H1 (cell line): ENCODE results near the gene C2orf66. TPM values are rescaled to one million over a fixed set of nuclear protein-coding genes. Genes with fewer than 3 reads are reported as not detected.

Source experiments
- CTCF ChIA-PET: fragments of 300-600 bp; sonication (Branson Sonifier 250); formaldehyde crosslinking; loops from one replicate; lab custom pipeline; 2021; ENCODE audit not compliant: partially characterized antibody; lab: Charles Lee
- POLR2A ChIA-PET: fragments of 300-600 bp; sonication (Branson Sonifier 250); formaldehyde crosslinking; loops from one replicate; lab custom pipeline; 2021; ENCODE audit warnings: inconsistent platforms; ENCODE audit not compliant: partially characterized antibody; lab: Charles Lee
- DNase-seq, 2 experiments: peaks; one replicate each; pipeline versions ENCODE4 v3.0.0 to v3.0.0-alpha.2; 2010 to 2022; ENCODE audit warnings: low spot score in 2 of 2, low read depth in 1 of 2, mixed read lengths in 1 of 2
- FAIRE-seq: peaks from 2 replicates; lab custom pipeline; 2011; peaks lifted over from hg19 to GRCh38; lab: Jason Lieb, UNC
- H2AFZ ChIP-seq: 2 replicates; pipeline ENCODE4 v1.8.1; 2012; ENCODE audit warnings: low read length, inconsistent platforms
- H2AK5ac ChIP-seq: 2 replicates; pipeline ENCODE4 v1.6.1; 2013; ENCODE audit warnings: low read depth, low read length
- H2BK120ac ChIP-seq: replicated peaks from 2 replicates; pipeline ENCODE3; 2013; ENCODE audit warnings: low read depth, low read length, inconsistent platforms
- H2BK12ac ChIP-seq: 2 replicates; pipeline ENCODE4 v1.6.1; 2013; ENCODE audit warnings: low read depth, low read length
- H2BK15ac ChIP-seq: 2 replicates; pipeline ENCODE4 v1.6.1; 2013; ENCODE audit warnings: low read length
- H2BK20ac ChIP-seq: 2 replicates; pipeline ENCODE4 v1.6.1; 2013; ENCODE audit warnings: low read length
- H2BK5ac ChIP-seq: 2 replicates; pipeline ENCODE4 v1.6.1; 2013; ENCODE audit warnings: low read depth, low read length
- H3K14ac ChIP-seq: 2 replicates; pipeline ENCODE4 v1.6.1; 2013; ENCODE audit warnings: inconsistent platforms; ENCODE audit not compliant: insufficient read length
- H3K18ac ChIP-seq: 2 replicates; pipeline ENCODE4 v1.6.1; 2013; ENCODE audit warnings: low read length; ENCODE audit errors: extremely low read depth
- H3K23ac ChIP-seq: 2 replicates; pipeline ENCODE4 v1.6.1; 2013; ENCODE audit warnings: inconsistent platforms; ENCODE audit not compliant: insufficient read length
- H3K23me2 ChIP-seq: 2 replicates; pipeline ENCODE4 v1.6.1; 2013; ENCODE audit warnings: low read depth, low read length
- H3K27ac ChIP-seq: 2 replicates; pipeline ENCODE4 v1.6.1; 2011; ENCODE audit warnings: low read depth, low read length, inconsistent platforms
- H3K27me3 ChIP-seq, 4 experiments: replicated peaks in 1 of 4; 1 replicate in 1 of 4; 2 replicates in 3 of 4; pipeline versions ENCODE4 v1.6.1 to v1.8.1; 2011 to 2013; ENCODE audit warnings: low read length in 3 of 4, mild to moderate bottlenecking in 3 of 4, inconsistent platforms in 2 of 4, mixed read lengths in 2 of 4, moderate library complexity in 1 of 4; ENCODE audit not compliant: control insufficient read depth in 3 of 4, insufficient read depth in 3 of 4; ENCODE audit errors: extremely low read depth in 1 of 4
- H3K36me3 ChIP-seq, 4 experiments: 2 replicates each; pipeline versions ENCODE4 v1.6.1 to v1.8.1; 2011 to 2013; ENCODE audit warnings: mild to moderate bottlenecking in 4 of 4, low read length in 3 of 4, moderate library complexity in 2 of 4, control low read depth in 1 of 4, inconsistent platforms in 1 of 4; ENCODE audit not compliant: insufficient read depth in 4 of 4, control insufficient read depth in 2 of 4
- H3K4ac ChIP-seq: replicated peaks from 2 replicates; pipeline ENCODE3; 2013; ENCODE audit warnings: low read length, low read depth, mixed read lengths, inconsistent platforms; ENCODE audit not compliant: insufficient read length
- H3K4me1 ChIP-seq, 4 experiments: replicated peaks in 1 of 4; 1 replicate in 1 of 4; 2 replicates in 3 of 4; pipeline versions ENCODE4 v1.6.1 to v1.8.1; 2011 to 2013; ENCODE audit warnings: low read length in 3 of 4, inconsistent platforms in 2 of 4, mixed read lengths in 1 of 4; ENCODE audit not compliant: insufficient read depth in 4 of 4, control insufficient read depth in 3 of 4
- H3K4me2 ChIP-seq, 2 experiments: 2 replicates each; pipeline versions ENCODE4 v1.6.1 to v1.8.1; 2011 to 2013; ENCODE audit warnings: low read depth in 2 of 2, low read length in 2 of 2, control low read depth in 1 of 2, inconsistent platforms in 1 of 2, mild to moderate bottlenecking in 1 of 2; ENCODE audit not compliant: insufficient read depth in 1 of 2
- H3K4me3 ChIP-seq, 4 experiments: fragments of 200-600, 300-600 bp in 1 of 4; sonication (generic), shearing (Covaris generic), sonication (Bioruptor Twin) in 1 of 4; 2 replicates each; pipeline versions ENCODE4 v1.5.1 to v1.8.1; 2011 to 2016; ENCODE audit warnings: low read length in 4 of 4, low read depth in 3 of 4, control low read depth in 2 of 4, inconsistent platforms in 2 of 4, mild to moderate bottlenecking in 2 of 4, mixed read lengths in 1 of 4, moderate library complexity in 1 of 4; ENCODE audit not compliant: insufficient read depth in 2 of 4; ENCODE audit errors: extremely low read depth in 1 of 4
- H3K56ac ChIP-seq: replicated peaks from 2 replicates; pipeline ENCODE3; 2013; ENCODE audit warnings: low read depth, mild to moderate bottlenecking, mixed read lengths, low read length, inconsistent platforms; ENCODE audit not compliant: insufficient read length
- H3K79me1 ChIP-seq: 2 replicates; pipeline ENCODE4 v1.6.1; 2013; ENCODE audit warnings: low read depth, low read length, control low read depth
- H3K79me2 ChIP-seq, 2 experiments: 2 replicates each; pipeline versions ENCODE4 v1.6.1 to v1.8.1; 2012 to 2013; ENCODE audit warnings: low read length in 2 of 2, mild to moderate bottlenecking in 2 of 2, inconsistent platforms in 1 of 2; ENCODE audit not compliant: insufficient read depth in 2 of 2, control insufficient read depth in 1 of 2
- H3K9ac ChIP-seq, 4 experiments: replicated peaks in 1 of 4; 1 replicate in 1 of 4; 2 replicates in 3 of 4; pipeline versions ENCODE4 v1.6.1 to v1.8.1; 2011 to 2013; ENCODE audit warnings: low read depth in 3 of 4, low read length in 3 of 4, control low read depth in 2 of 4, mild to moderate bottlenecking in 2 of 4, moderate library complexity in 2 of 4, inconsistent platforms in 1 of 4; ENCODE audit errors: extremely low read depth in 1 of 4
- H3K9me3 ChIP-seq, 2 experiments: 2 replicates each; pipeline versions ENCODE4 v1.6.1 to v1.8.1; 2012 to 2013; ENCODE audit warnings: mild to moderate bottlenecking in 2 of 2, moderate library complexity in 2 of 2, control low read depth in 1 of 2, inconsistent platforms in 1 of 2, low read depth in 1 of 2, low read length in 1 of 2, mixed read lengths in 1 of 2; ENCODE audit not compliant: insufficient read depth in 2 of 2
- H4K20me1 ChIP-seq, 2 experiments: replicated peaks in 1 of 2; 2 replicates each; pipeline versions ENCODE3 to v1.8.1; 2011 to 2013; ENCODE audit warnings: inconsistent platforms in 2 of 2, low read length in 2 of 2, mild to moderate bottlenecking in 1 of 2; ENCODE audit not compliant: insufficient read depth in 2 of 2, control insufficient read depth in 1 of 2
- H4K5ac ChIP-seq: 2 replicates; pipeline ENCODE4 v1.6.1; 2013; ENCODE audit warnings: low read length, low read depth, mixed read lengths, inconsistent platforms; ENCODE audit not compliant: insufficient read length
- H4K8ac ChIP-seq: 2 replicates; pipeline ENCODE4 v1.8.0; 2013; ENCODE audit warnings: mild to moderate bottlenecking, moderate library complexity, low read length, inconsistent platforms; ENCODE audit not compliant: insufficient read depth; ENCODE audit errors: extremely low read depth
- H4K91ac ChIP-seq: replicated peaks from 2 replicates; pipeline ENCODE3; 2013; ENCODE audit warnings: low read length, mixed read lengths, inconsistent platforms; ENCODE audit not compliant: insufficient read length
- BACH1 ChIP-seq: IDR thresholded peaks from 2 replicates; pipeline ENCODE4 v1.6.1; 2012; ENCODE audit warnings: low read length, improper control_type of control experiment
- CEBPB ChIP-seq: IDR thresholded peaks from 2 replicates; pipeline ENCODE4 v1.6.1; 2012; ENCODE audit warnings: low read depth, low read length
- KDM4A ChIP-seq: IDR thresholded peaks from one replicate; pipeline ENCODE4 v1.7.1; 2012; ENCODE audit warnings: low read depth, mild to moderate bottlenecking, moderate library complexity, low read length, inconsistent platforms; ENCODE audit not compliant: severe bottlenecking
- POLR2AphosphoS5 ChIP-seq: IDR thresholded peaks from 2 replicates; pipeline ENCODE4 v1.6.1; 2011; ENCODE audit warnings: low read depth, low read length
- SIN3A ChIP-seq, 2 experiments: IDR thresholded peaks in 1 of 2; conservative IDR thresholded peaks in 1 of 2; 2 replicates each; pipeline ENCODE4 v1.6.1; 2011 to 2012; ENCODE audit warnings: low read length in 2 of 2, improper control_type of control experiment in 1 of 2, low read depth in 1 of 2, mild to moderate bottlenecking in 1 of 2
- YY1 ChIP-seq: IDR thresholded peaks from 2 replicates; pipeline ENCODE4 v1.6.1; 2011; ENCODE audit warnings: low read depth, mild to moderate bottlenecking, low read length
- WGBS, 2 experiments: shearing (Covaris generic) in 1 of 2; methylation state at CpG; one replicate each; pipeline versions ENCODE4 v1.1.6 to v1.1.7; 2013 to 2015; ENCODE audit warnings: low lambda C conversion rate in 2 of 2, mixed read lengths in 2 of 2, inconsistent platforms in 1 of 2, low coverage in 1 of 2, missing lambda C conversion rate in 1 of 2; ENCODE audit not compliant: insufficient replicate concordance in 2 of 2, insufficient coverage in 1 of 2, insufficient read length in 1 of 2; ENCODE audit errors: extremely low coverage in 1 of 2, missing lambda C conversion rate in 1 of 2; 5-methylcytosine and 5-hydroxymethylcytosine counted together
- polyA plus RNA-seq, 7 experiments: library from polyadenylated mRNA; depleted of rRNA in 3 of 7; stranded (reverse) in 5 of 7; unstranded in 2 of 7; fragments of >200 nt in 5 of 7; fragments of 200-250 nt in 2 of 7; gene quantifications; 1 replicate in 5 of 7; 2 replicates in 1 of 7; 4 replicates in 1 of 7; pipeline versions ENCODE4 v1.2.1 to v1.2.3, GENCODE V29; 2011 to 2013; ENCODE audit warnings: missing spikeins in 2 of 7, mixed read lengths in 2 of 7
- total RNA-seq: library from RNA; stranded (reverse); fragmentation: NEBNext Ultra II Directional; extraction: Animal tissue kit (Norgen Biotek cat#: 25700); gene quantifications from 2 replicates; pipeline ENCODE4 v1.2.1, GENCODE V29; 2021

C2orf66 gene
- total and polyA plus RNA-seq, 2 of the 8 experiments (the other 6 are each of a cell fraction or from before 2014, with no cell fraction given) = not detected

GRCh38 chr2:196840171-196840570 lies 31.0 kb upstream of the C2orf66 start:
- H3K27me3 ChIP-seq = no peaks in the 10 kb centered on the region
- H2BK15ac ChIP-seq = no peak overlapping the region
- H3K9me3 ChIP-seq = no peaks in the 10 kb centered on the region
- no peak overlapping the region for H3K9ac ChIP-seq
- CTCF ChIA-PET = no interaction called here
- no peak overlapping the region for H4K5ac ChIP-seq
- H3K79me1 ChIP-seq = no peaks in the 10 kb centered on the region
- H4K91ac ChIP-seq = no peak overlapping the region
- no peaks in the 10 kb centered on the region for H3K4me1 ChIP-seq
- no peaks in the 10 kb centered on the region for H3K79me2 ChIP-seq
- no peak overlapping the region for H3K18ac ChIP-seq
- TF ChIP-seq POLR2AphosphoS5 (no peak), CEBPB (no peak), KDM4A (no peak), SIN3A (conservative IDR thresholded peaks at IDR 0.05 in 1 of 2, IDR thresholded peaks at IDR 0.05 in 1 of 2; ENCODE audit: low read depth in 1 of 2, low read length in 2 of 2) (no peak), YY1 (no peak), BACH1 (no peak)
- H2AK5ac ChIP-seq = no peak overlapping the region
- no peak overlapping the region for H3K14ac ChIP-seq
- H2BK5ac ChIP-seq = no peak overlapping the region
- no peaks in the 10 kb centered on the region for H4K20me1 ChIP-seq
- no peak overlapping the region for H3K23ac ChIP-seq
- DNase-seq = no peak
- POLR2A ChIA-PET = no interaction called here
- H4K8ac ChIP-seq = no peak overlapping the region
- H2AFZ ChIP-seq = no peak overlapping the region
- H3K4me3 ChIP-seq = no peak overlapping the region
- H3K23me2 ChIP-seq = no peaks in the 10 kb centered on the region
- no peak overlapping the region for H3K4me2 ChIP-seq
- H2BK20ac ChIP-seq = no peak overlapping the region
- no peak overlapping the region for H3K56ac ChIP-seq
- no peak overlapping the region for H2BK12ac ChIP-seq
- peaks cover 0 to 59% (median 4%) of the 10 kb centered on the region in 4 experiments; a peak in 6 of 8 replicates for H3K36me3 ChIP-seq
- no peak overlapping the region for H2BK120ac ChIP-seq
- H3K4ac ChIP-seq = no peak overlapping the region
- FAIRE-seq = no peak
- no peak overlapping the region for H3K27ac ChIP-seq
- WGBS, 2 experiments = 86% methylated on average over 2 of the region's 2 CpGs; no CpG with 5 or more reads in 1 of the 2 experiments
